A673 (cell line): ENCODE measurements around the gene GH2.
"Not testable (repeated sequence)": the region's sequence is repeated elsewhere in the genome, so short reads cannot be mapped to it uniquely, and the experiment has no call there.

ENCODE experiments used
- CTCF ChIP-seq: fragments of 300-800, 200-600 bp; sonication (generic); conservative IDR thresholded peaks from 2 replicates; pipeline ENCODE4 v1.5.1; 2017; ENCODE audit warnings: low read depth, mild to moderate bottlenecking, antibody characterized with exemption, low read length, moderate library complexity, mixed read lengths
- EZH2 ChIP-seq: fragments of 200-600 bp; sonication (generic); IDR thresholded peaks from 2 replicates; pipeline ENCODE4 v1.6.1; 2017; ENCODE audit warnings: borderline replicate concordance, low read depth, mild to moderate bottlenecking, mixed read lengths, antibody characterized with exemption, low read length; ENCODE audit not compliant: poor library complexity, severe bottlenecking

GRCh38 chr17:63915753-63916152 lies 34.0 kb upstream of the GH2 start:
- not testable (repeated sequence) for TF ChIP-seq CTCF, EZH2
